ENCODE measurements around the gene EIF1AY.
"Not testable (repeated sequence)": the region's sequence is repeated elsewhere in the genome, so short reads cannot be mapped to it uniquely, and the experiment has no call there.

The EIF1AY gene, protein sequence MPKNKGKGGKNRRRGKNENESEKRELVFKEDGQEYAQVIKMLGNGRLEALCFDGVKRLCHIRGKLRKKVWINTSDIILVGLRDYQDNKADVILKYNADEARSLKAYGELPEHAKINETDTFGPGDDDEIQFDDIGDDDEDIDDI

DNA sequence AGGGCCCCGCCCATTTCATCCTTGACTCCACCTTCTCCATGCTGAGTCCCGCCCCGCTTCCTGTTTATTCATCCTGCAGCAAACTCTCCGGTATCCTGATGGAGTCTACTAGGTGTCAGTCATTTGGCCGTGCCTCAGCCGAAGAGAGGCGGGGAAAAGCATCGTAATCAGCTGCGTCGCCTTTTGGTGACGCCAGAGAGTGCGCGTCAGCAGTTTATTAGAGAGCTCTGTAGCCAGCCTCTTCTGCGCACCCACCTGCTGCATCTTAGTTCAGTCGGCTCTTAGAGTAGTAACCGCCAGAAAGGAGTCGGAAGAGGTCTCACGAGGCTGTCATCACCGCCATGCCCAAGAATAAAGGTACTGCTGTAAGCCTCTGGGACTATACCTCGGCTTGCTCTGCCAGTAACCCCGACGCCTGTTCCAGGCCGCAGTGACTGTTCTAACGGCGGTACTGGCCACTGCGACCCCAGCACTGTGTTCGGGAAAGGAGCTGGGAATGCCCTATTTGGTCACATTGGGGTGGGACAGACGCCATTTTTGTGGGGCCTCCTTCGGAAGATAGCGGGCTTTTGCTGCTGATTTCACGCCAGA, at the start of gene EIF1AY:
Gene EIF1AY, plus strand, starts transcription at position 246 of the 591 bp plus-strand sequence. Its CDS starts 96 bp downstream, at position 342.
- DNase-seq, result no peak

DNA sequence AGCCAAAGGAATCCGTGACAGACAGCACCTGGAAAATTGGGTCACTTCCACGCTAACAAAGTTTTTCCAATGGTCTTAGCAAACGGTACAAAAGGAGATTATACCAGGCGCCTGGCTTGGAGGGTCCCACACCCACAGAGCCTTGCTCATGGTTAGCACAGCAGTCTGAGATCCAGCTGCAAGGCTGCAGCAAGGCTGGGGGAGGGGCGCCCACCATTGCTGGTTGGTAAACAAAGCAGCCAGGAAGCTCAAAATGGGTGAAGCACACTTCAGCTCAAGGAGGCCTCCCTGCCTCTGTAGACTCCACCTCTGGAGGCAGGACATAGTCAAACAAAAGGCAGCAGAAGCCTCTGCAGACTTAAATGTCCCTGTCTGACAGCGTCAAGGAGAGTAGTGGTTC, 47.1 kb upstream of the EIF1AY start:
- DNase-seq, result no peak

DNA sequence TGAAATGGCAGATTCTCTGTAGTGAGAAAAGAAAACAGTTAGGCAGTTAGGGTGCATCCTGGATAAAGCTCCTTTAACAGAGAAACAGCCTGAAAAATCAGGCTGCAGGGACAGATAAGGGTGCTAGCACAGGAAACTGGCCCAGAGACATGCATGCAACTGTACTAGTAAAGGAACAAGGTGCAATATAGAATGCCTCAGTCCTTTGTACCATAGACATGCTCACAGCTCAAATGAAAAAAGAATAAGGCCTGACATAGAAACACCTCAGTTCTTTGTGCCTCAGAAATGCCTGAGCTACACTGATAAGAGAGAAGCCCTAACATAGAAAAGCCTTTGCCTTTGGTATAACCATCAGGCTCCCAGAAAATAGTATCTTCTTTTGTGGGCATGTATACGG, 37.4 kb upstream of the EIF1AY start:
- no peak for DNase-seq

DNA sequence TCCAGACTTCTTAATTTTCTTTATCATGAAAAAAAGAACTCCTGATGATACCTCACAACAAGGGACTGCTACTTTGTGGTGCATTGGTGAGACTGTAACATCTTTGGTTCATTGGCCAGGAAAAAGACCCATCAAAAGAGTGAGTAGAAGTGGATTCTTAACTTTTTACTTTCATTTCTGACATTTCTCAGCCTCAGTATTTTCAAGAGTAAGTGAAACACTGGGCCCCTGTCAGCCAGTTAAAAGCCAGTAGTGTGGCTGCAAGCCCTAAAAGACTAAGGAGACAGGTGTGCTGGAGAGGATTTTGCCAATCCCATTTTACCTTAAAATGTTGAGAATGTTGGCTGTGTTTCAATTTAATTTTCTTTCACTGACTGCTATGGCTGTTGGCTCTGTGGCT, 36.6 kb upstream of the EIF1AY start:
- DNase-seq, result no peak

DNA sequence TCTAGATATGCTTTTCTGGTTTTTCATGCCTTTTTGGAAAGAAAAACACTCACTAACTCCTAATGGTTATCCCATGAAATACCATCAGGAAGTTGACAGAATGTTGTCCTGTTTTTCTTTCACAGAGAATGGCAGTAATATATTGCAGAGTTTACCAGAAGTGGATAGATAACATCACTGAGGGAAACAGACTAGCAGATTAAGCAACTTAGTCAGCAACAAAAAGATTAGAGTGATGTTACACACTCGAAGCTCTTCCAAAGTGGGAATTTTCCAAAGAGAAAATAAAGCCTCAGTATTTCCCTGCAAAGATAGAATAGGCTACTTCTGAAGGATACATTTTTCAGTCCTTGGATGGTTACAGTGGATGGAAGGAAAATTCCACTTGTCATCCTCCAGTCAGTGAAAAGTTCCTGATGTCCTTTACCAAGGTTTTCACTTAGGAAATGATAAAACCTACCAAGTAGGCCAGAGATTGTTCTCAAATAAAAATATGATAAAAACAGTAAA, 31.1 kb upstream of the EIF1AY start:
- no peak for DNase-seq

DNA sequence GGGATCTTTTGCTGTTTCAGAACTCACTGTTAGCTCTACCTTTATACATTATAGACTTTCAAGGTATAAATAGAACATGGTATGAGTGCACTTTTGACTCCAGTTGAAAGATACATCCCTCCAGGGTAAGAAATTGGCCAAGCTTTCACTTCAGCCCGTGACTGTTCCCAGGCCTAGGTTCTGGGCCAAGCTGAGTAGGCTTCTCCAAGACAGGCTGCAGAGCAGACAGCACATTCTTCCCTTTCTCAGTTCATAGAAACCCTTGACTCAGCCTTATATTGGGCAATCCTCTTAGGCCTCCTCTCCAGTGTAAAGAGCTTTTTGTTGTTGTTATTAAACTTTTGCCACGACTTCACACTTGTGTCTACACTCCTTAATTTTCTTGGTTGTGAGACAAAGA, 29.5 kb upstream of the EIF1AY start:
- DNase-seq, result no peak

DNA sequence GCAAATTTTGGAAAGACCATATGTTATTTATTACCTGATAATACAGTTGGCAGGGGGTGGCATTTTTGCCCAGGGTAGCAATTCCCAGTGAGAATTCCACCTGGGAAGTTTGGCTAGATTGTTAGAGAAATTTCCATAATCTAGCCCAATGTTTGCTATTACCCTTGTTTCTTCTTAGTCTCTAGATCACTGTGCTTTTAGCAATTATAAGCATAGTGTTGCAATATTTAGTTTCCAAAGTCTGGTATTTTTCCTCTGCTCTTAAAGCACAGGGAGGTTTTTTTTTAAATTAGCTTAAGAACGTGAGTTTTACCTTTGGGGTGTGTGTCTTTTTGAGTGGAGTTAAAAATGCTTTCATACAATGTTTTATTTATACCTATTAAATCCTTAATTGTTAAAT, 26.3 kb upstream of the EIF1AY start:
- DNase-seq, result no peak

DNA sequence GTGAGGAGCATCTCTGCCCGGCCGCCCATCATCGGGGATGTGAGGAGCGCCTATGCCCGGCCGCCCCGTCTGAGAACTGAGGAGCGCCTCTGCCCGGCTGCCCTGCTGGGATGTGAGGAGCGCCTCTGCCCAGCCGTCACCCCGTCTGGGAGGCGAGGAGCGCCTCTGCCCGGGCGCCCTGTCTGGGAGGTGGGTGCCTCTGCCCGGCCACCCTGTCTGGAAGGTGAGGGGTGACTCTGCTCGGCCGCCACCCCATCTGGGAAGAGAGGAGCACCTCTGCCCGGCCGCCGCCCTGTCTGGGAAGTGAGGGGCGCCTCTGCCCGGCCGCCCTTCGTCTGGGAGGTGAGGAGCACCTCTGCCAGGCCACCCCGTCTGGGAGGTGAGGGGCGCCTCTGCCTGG, 23.7 kb upstream of the EIF1AY start:
- DNase-seq, result no peak

DNA sequence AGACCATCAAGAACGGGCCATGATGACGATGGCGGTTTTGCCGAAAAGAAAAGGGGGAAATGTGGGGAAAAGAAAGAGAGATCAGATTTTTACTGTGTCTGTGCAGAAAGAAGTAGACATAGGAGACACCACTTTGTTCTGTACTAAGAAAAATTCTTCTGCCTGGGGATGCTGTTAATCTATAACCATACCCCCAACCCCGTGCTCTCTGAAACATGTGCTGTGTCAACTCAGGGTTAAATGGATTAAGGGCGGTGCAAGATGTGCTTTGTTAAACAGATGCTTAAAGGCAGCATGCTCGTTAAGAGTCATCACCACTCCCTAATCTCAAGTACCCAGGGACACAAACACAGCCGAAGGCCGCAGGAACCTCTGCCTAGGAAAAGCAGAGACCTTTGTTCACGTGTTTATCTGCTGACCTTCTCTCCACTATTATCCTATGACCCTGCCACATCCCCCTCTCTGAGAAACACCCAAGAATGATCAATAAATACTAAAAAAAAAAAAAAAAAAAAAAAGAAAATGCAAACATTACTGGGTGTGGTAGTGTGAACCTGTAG, 22.7 kb upstream of the EIF1AY start:
- DNase-seq, result not testable (repeated sequence)

DNA sequence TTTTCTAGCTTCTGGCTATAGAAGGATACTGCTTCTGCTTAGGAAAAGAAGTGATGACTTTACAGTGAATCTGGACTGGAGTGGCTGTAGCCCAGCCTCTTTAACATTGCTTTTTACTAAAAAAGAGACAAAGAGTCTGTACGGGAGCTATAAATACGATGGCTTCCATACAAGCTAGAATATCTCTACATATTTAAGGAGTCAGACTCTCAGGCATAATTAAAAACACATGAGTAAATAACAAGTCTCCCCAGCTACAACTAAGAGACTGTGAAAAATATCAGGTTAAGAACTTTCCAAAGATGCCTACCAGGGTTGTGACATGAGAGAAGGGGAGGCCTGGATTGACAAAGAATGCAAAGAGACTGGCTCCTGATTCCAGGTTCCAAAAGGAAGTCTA, 19.8 kb upstream of the EIF1AY start:
- no peak for DNase-seq

DNA sequence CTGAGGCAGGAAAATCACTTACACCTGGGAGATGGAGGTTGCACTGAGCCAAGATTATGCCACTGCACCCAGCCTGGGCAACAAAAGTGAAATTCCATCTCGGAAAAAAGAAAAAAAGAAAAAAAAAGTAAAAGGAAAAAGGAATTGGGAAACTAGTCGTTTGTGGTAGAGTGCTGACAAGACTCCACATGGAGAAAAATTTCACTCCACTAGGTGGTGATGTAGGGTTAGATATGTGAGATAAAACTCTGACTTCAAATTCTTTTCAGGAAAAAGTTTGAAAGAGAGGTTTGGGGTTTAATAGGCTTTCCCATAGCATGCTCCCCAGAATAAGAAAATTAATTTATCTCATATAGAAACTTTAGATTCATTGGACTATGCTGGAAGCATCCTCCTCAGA, 16.9 kb upstream of the EIF1AY start:
- no peak for DNase-seq

DNA sequence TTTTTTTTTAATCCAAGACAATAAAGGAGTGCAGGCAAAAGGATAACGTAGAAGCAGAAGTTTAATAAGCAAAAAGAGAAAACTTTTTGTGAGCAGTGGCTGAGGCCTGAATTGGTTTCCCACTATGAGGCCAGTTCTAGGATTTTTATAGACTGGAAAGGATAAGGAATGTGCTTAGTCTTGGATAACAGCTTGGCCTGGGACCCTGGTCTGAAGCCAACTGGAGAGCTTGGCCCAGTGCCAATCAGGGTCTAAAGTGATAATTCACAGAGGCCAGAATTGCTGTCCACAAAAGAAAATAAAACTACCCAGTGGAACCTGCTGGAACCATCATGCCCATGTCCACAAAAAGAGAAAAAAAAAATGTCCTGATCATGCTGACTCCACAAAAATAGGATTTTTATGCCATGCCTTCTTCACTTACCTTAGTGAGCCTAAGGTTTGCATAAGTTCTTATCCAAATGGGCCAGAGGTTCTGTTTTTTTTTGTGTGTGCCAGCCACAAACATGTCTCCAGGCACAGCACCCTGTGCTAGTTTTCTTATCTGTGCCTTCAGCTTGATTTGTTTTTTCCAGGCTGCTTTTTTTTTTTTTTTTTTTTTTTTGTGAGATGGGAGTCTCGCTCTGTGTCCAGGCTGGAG, 15.6 kb upstream of the EIF1AY start:
- no peak for DNase-seq

DNA sequence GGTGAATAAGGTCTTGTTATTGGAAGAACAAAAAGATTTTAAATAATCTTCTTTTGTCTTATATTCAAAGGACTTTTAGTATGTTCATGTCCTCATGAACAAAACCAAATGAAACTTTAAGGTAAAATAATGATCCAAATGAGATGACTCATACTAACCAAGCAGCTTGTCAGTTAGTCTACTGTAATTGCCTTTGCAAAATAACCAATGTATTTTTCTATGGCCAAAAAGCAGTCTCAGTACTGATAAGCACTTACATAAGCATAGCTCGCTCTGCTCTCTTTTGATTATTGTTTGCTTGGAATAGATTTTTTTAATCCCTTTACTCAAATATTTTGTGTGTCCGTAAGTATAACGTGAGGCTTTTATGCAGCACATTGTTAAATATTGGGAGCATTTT, 4.3 kb upstream of the EIF1AY start:
- DNase-seq, result no peak

DNA sequence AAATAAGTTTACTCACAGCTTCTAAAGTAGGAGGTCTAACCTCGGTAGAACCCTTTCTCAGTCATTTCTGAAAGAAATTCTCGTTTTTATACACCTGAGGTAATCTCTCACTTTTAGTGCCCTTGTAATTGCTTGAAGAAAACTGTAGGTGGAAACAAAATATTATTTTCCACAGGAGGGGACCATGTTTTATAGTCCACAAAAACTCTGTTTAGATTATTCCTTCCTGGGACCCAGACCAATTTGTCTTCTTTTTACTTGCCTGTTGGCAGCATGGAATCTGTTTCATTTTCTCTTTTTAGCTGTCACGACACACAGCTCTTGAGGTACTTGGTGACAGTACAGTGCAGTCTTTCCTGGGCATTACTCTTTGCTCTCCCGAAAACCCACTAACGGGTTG, 930 bp downstream of the EIF1AY start:
- no peak for DNase-seq

DNA sequence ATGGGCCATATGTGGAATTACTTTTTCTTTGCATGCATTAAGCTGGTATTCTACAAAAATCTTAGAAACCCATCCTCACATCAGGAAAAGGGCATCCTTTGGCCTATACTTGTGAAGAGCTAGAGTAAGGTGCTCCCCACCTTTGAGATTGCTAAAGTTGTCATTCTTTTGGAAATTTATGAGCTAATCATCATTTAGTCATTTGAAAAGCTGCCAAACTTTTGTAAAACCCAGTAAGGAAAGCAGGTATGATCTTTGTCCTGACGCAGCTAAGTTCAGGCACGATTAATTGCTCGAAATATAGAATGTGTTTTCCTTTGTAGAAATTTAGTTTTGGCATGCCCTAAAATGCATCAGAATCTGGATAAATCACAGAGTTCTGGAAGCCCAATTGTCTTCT, 2.6 kb downstream of the EIF1AY start:
- no peak for DNase-seq

DNA sequence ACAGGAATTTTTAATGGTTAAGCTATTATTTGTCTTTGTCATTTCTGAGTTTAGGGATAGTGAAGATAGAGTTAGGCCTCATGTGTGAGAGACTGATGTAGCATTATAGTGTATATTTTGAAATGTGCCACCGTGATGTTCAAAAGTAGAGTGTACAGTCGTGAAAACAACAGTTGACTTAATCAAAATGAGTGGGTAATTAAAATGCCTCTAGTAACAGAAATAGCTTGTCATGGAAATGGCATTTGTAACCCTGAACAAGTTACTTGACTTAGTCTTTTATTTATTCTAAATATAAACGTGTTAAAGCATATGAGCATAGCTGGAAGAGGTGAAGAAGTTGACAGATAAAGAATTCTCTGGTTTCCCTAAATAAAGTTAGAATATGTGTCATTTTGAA, 6.1 kb downstream of the EIF1AY start:
- DNase-seq, result no peak

DNA sequence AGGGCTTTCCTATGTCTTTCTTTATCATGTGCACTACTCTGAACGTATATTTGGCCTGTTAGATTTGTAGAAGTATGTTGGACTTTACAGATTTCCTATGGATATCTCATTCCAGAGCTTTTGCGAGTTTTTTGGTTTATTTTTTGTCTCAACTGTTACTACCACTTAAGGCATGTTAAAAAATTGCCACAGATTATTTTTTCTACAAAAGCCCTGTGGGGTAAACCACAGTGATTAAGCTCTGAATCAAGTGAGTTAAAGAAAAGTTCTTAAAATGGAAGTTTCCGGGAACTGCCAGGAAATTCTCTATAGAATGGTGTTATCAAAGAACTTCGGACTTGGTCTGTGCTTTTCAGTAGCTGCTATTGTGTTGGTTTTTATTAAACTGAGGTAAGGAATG, 10.6 kb downstream of the EIF1AY start:
- no peak for DNase-seq
